H9 (cell line): ENCODE results near the gene FCGR3A. TPM values are rescaled to one million over a fixed set of nuclear protein-coding genes. Genes with fewer than 3 reads are reported as not detected.
"Not testable (repeated sequence)": the region's sequence is repeated elsewhere in the genome, so short reads cannot be mapped to it uniquely, and the experiment has no call there.

Source experiments
- DNase-seq: peaks from one replicate; pipeline ENCODE4 v3.0.0-alpha.2; 2017
- H2AFZ ChIP-seq: one replicate; pipeline ENCODE4 v1.6.1; 2013; ENCODE audit warnings: mild to moderate bottlenecking, low read length, control low read depth, moderate library complexity
- H2AK5ac ChIP-seq: 2 replicates; pipeline ENCODE4 v1.6.1; 2013; ENCODE audit warnings: low read length, control low read depth, mixed read lengths; ENCODE audit not compliant: insufficient read length
- H2BK120ac ChIP-seq: one replicate; pipeline ENCODE4 v1.6.1; 2013; ENCODE audit warnings: low read depth, mild to moderate bottlenecking, low read length, control low read depth, inconsistent platforms; ENCODE audit not compliant: poor library complexity, severe bottlenecking
- H2BK12ac ChIP-seq: 2 replicates; pipeline ENCODE4 v1.6.1; 2013; ENCODE audit warnings: low read length, control low read depth, mixed read lengths, low read depth; ENCODE audit not compliant: insufficient read length
- H2BK15ac ChIP-seq: 2 replicates; pipeline ENCODE4 v1.6.1; 2013; ENCODE audit warnings: low read depth, low read length, control low read depth
- H2BK20ac ChIP-seq: one replicate; pipeline ENCODE4 v1.6.1; 2013; ENCODE audit warnings: low read depth, mild to moderate bottlenecking, low read length, control low read depth, inconsistent platforms; ENCODE audit not compliant: poor library complexity, severe bottlenecking
- H2BK5ac ChIP-seq: 2 replicates; pipeline ENCODE4 v1.6.1; 2013; ENCODE audit warnings: low read length, control low read depth, mixed read lengths; ENCODE audit not compliant: insufficient read length
- H3K14ac ChIP-seq: 2 replicates; pipeline ENCODE4 v1.6.1; 2013; ENCODE audit warnings: low read length, control low read depth; ENCODE audit not compliant: insufficient read depth
- H3K18ac ChIP-seq: 2 replicates; pipeline ENCODE4 v1.6.1; 2013; ENCODE audit warnings: low read depth, mild to moderate bottlenecking, mixed read lengths, low read length, control low read depth; ENCODE audit not compliant: insufficient read length
- H3K23ac ChIP-seq: 2 replicates; pipeline ENCODE4 v1.6.1; 2013; ENCODE audit warnings: low read length, control low read depth, mixed read lengths, low read depth; ENCODE audit not compliant: insufficient read length
- H3K23me2 ChIP-seq: 2 replicates; pipeline ENCODE4 v1.6.1; 2013; ENCODE audit warnings: low read depth, mild to moderate bottlenecking, mixed read lengths, low read length, control low read depth; ENCODE audit not compliant: insufficient read length, poor library complexity, severe bottlenecking
- H3K27ac ChIP-seq: 2 replicates; pipeline ENCODE4 v1.5.1; 2013; ENCODE audit warnings: low read length, control low read depth, mixed read lengths, low read depth; ENCODE audit not compliant: insufficient read length
- H3K27me3 ChIP-seq: 2 replicates; pipeline ENCODE4 v1.6.1; 2013; ENCODE audit warnings: low read length, control low read depth, inconsistent platforms; ENCODE audit not compliant: insufficient read depth
- H3K4ac ChIP-seq: 2 replicates; pipeline ENCODE4 v1.6.1; 2013; ENCODE audit warnings: low read depth, mild to moderate bottlenecking, control low read depth, inconsistent platforms, low read length, moderate library complexity
- H3K4me1 ChIP-seq: 2 replicates; pipeline ENCODE4 v1.6.1; 2013; ENCODE audit warnings: low read length, control low read depth, inconsistent platforms; ENCODE audit not compliant: insufficient read depth
- H3K4me2 ChIP-seq: 2 replicates; pipeline ENCODE4 v1.6.1; 2013; ENCODE audit warnings: low read length, control low read depth, mixed read lengths; ENCODE audit not compliant: insufficient read length, insufficient read depth
- H3K56ac ChIP-seq: 2 replicates; pipeline ENCODE4 v1.6.1; 2013; ENCODE audit warnings: low read depth, mild to moderate bottlenecking, mixed read lengths, low read length, control low read depth; ENCODE audit not compliant: insufficient read length
- H3K79me1 ChIP-seq: 2 replicates; pipeline ENCODE4 v1.6.1; 2013; ENCODE audit warnings: low read depth, mild to moderate bottlenecking, moderate library complexity, low read length, control low read depth, inconsistent platforms; ENCODE audit not compliant: insufficient read depth, poor library complexity, severe bottlenecking
- H3K79me2 ChIP-seq: 2 replicates; pipeline ENCODE4 v1.6.1; 2013; ENCODE audit warnings: low read length, control low read depth, inconsistent platforms; ENCODE audit not compliant: insufficient read depth
- H3K9ac ChIP-seq: 2 replicates; pipeline ENCODE4 v1.6.1; 2013; ENCODE audit warnings: low read length, control low read depth, mixed read lengths; ENCODE audit not compliant: insufficient read length; ENCODE audit errors: extremely low read depth
- H3K9me3 ChIP-seq: one replicate; pipeline ENCODE4 v1.6.1; 2013; ENCODE audit warnings: low read depth, low read length, inconsistent platforms; ENCODE audit not compliant: control insufficient read depth
- H3T11ph ChIP-seq: one replicate; pipeline ENCODE4 v1.6.1; 2013; ENCODE audit warnings: mild to moderate bottlenecking, low read length, control low read depth, inconsistent platforms
- H4K20me1 ChIP-seq: one replicate; pipeline ENCODE4 v1.6.1; 2013; ENCODE audit not compliant: control insufficient read depth, insufficient read length, insufficient read depth
- H4K5ac ChIP-seq: 2 replicates; pipeline ENCODE4 v1.6.1; 2013; ENCODE audit warnings: low read depth, mild to moderate bottlenecking, mixed read lengths, low read length, control low read depth; ENCODE audit not compliant: insufficient read length
- H4K8ac ChIP-seq: replicated peaks from 2 replicates; pipeline ENCODE4 v1.6.1; 2013; ENCODE audit warnings: low read length, control low read depth, mixed read lengths, low read depth; ENCODE audit not compliant: insufficient read length
- H4K91ac ChIP-seq: 2 replicates; pipeline ENCODE4 v1.6.1; 2013; ENCODE audit warnings: low read depth, mild to moderate bottlenecking, moderate library complexity, mixed read lengths, low read length, control low read depth; ENCODE audit not compliant: insufficient read length
- H3K27ac Mint-ChIP-seq, 3 experiments: 2 replicates in 2 of 3; 3 replicates in 1 of 3; pipeline ENCODE4 v1.8.0; 2020 to 2021; ENCODE audit warnings: mixed read lengths in 3 of 3, mild to moderate bottlenecking in 1 of 3, moderate library complexity in 1 of 3
- H3K27me3 Mint-ChIP-seq: 2 replicates; pipeline ENCODE4 v1.8.0; 2021; ENCODE audit warnings: low read depth, mild to moderate bottlenecking, moderate library complexity, mixed read lengths
- H3K36me3 Mint-ChIP-seq, 3 experiments: 2 replicates in 2 of 3; 3 replicates in 1 of 3; pipeline ENCODE4 v1.8.0; 2020 to 2021; ENCODE audit warnings: low read depth in 3 of 3, mixed read lengths in 3 of 3; ENCODE audit not compliant: insufficient read depth in 1 of 3
- H3K4me1 Mint-ChIP-seq, 2 experiments: 2 replicates each; pipeline ENCODE4 v1.8.0; 2020; ENCODE audit warnings: mixed read lengths in 2 of 2
- H3K4me3 Mint-ChIP-seq, 2 experiments: 2 replicates in 1 of 2; 3 replicates in 1 of 2; pipeline ENCODE4 v1.8.0; 2020 to 2021; ENCODE audit warnings: mild to moderate bottlenecking in 2 of 2, mixed read lengths in 2 of 2, moderate library complexity in 1 of 2
- H3K9me3 Mint-ChIP-seq, 2 experiments: 2 replicates in 1 of 2; 3 replicates in 1 of 2; pipeline ENCODE4 v1.8.0; 2020; ENCODE audit warnings: mild to moderate bottlenecking in 2 of 2, mixed read lengths in 2 of 2, moderate library complexity in 1 of 2
- WGBS: extraction: QIAGEN DNeasy Blood & Tissue Kit; methylation state at CpG from one replicate; pipeline ENCODE4 v1.1.7; 2013; ENCODE audit warnings: missing lambda C conversion rate, low lambda C conversion rate, mixed read lengths; ENCODE audit not compliant: insufficient read length; ENCODE audit errors: extremely low coverage; 5-methylcytosine and 5-hydroxymethylcytosine counted together
- total RNA-seq: library from RNA; stranded (reverse); gene quantifications from 2 replicates; pipeline ENCODE4 v1.2.1, GENCODE V29; 2021

FCGR3A gene
- total RNA-seq, 1 experiment from 2014 or later = not detected

GRCh38 chr1:161582882-161583281 lies 33.3 kb upstream of the FCGR3A start:
- H4K5ac ChIP-seq, H3K23ac ChIP-seq, H3K27ac Mint-ChIP-seq, H3K27me3 ChIP-seq, H3K36me3 Mint-ChIP-seq, H2BK120ac ChIP-seq, H3K56ac ChIP-seq, H3K4me1 ChIP-seq, H3K79me2 ChIP-seq, H4K91ac ChIP-seq, H2AK5ac ChIP-seq, H2BK5ac ChIP-seq, H2BK15ac ChIP-seq, H3K4ac ChIP-seq, H3K9me3 ChIP-seq, H3K23me2 ChIP-seq, H3K4me3 Mint-ChIP-seq, H3K27me3 Mint-ChIP-seq, H3K9me3 Mint-ChIP-seq, DNase-seq, H3K4me2 ChIP-seq, H4K20me1 ChIP-seq, H2BK12ac ChIP-seq, H3K4me1 Mint-ChIP-seq, H2AFZ ChIP-seq, H3K27ac ChIP-seq, H3T11ph ChIP-seq, H3K9ac ChIP-seq, H3K18ac ChIP-seq, H3K79me1 ChIP-seq, H3K14ac ChIP-seq, H4K8ac ChIP-seq, H2BK20ac ChIP-seq: not testable (repeated sequence)
- WGBS = no CpG with 5 or more reads among the region's 4 CpGs

- not testable (repeated sequence) for H3K9ac ChIP-seq, H3K4me1 ChIP-seq, H3K79me2 ChIP-seq, H2BK20ac ChIP-seq, H3K27ac Mint-ChIP-seq, H4K8ac ChIP-seq, H3K56ac ChIP-seq, H3K27me3 ChIP-seq, H3K4me1 Mint-ChIP-seq, H3K23ac ChIP-seq, H3K79me1 ChIP-seq, H3K4ac ChIP-seq, H4K91ac ChIP-seq, DNase-seq, H3K9me3 Mint-ChIP-seq, H2AK5ac ChIP-seq, H3K36me3 Mint-ChIP-seq, H2BK12ac ChIP-seq, H4K20me1 ChIP-seq, H3K18ac ChIP-seq, H3K27ac ChIP-seq, H3K27me3 Mint-ChIP-seq, H2BK120ac ChIP-seq, H4K5ac ChIP-seq, H3K4me2 ChIP-seq, H3T11ph ChIP-seq, H2BK15ac ChIP-seq, H3K14ac ChIP-seq, H3K4me3 Mint-ChIP-seq, H2AFZ ChIP-seq, H2BK5ac ChIP-seq, H3K9me3 ChIP-seq, H3K23me2 ChIP-seq
- no CpG with 5 or more reads among the region's 4 CpGs for WGBS
These were observed 31.4 kb upstream of the FCGR3A start for GRCh38 chr1:161580879-161581537.
